GM12878 (cell line): ENCODE results near the gene DDX31. TPM values are rescaled to one million over a fixed set of nuclear protein-coding genes. Genes with fewer than 3 reads are reported as not detected.

ENCODE experiments used
- ELK1 ChIP-seq: IDR thresholded peaks from 2 replicates; pipeline ENCODE4 v1.6.1; 2012; ENCODE audit warnings: low read depth, low read length, improper control_type of control experiment
- GATAD2B ChIP-seq: fragments of 450-650 bp; conservative IDR thresholded peaks from 2 replicates; pipeline ENCODE4 v1.6.1; 2017; ENCODE audit warnings: low read depth, mild to moderate bottlenecking, moderate library complexity
- JUND ChIP-seq: IDR thresholded peaks from 2 replicates; pipeline ENCODE4 v1.6.1; 2012; ENCODE audit warnings: low read depth, mild to moderate bottlenecking, low read length, improper control_type of control experiment, moderate library complexity
- SMAD1 ChIP-seq: fragments of 450-650 bp; IDR thresholded peaks from 2 replicates; pipeline ENCODE4 v1.6.1; 2018; ENCODE audit warnings: mild to moderate bottlenecking, low read depth; ENCODE audit not compliant: partially characterized antibody
- ZBTB4 ChIP-seq: fragments of 450-650 bp; formaldehyde crosslinking; IDR thresholded peaks from 2 replicates; pipeline ENCODE4 v1.4.0; 2022; ENCODE audit warnings: mild to moderate bottlenecking, moderate library complexity
- polyA plus RNA-seq, 11 experiments: library from polyadenylated mRNA; depleted of rRNA in 4 of 11; unstranded in 6 of 11; stranded (reverse) in 5 of 11; fragments of >200 nt; fragmentation: Nextera tagmentation in 4 of 11; fragmentation: Illumina TruSeq in 1 of 11; extraction: Ambion mirVana in 4 of 11; extraction: Trizol in 1 of 11; gene quantifications; 1 replicate in 1 of 11; 2 replicates in 10 of 11; pipeline versions ENCODE4 v1.2.1 to v1.2.3, GENCODE V29; 2011 to 2016; ENCODE audit warnings: inconsistent platforms in 2 of 11, missing spikeins in 2 of 11, low read depth in 1 of 11
- total RNA-seq, 4 experiments: library from RNA; depleted of rRNA in 3 of 4; stranded (reverse); fragments of >200 nt in 3 of 4; fragmentation: Illumina TruSeq in 1 of 4; extraction: Trizol in 1 of 4; gene quantifications; 2 replicates each; pipeline versions ENCODE4 v1.2.1 to v1.2.3, GENCODE V29; 2013 to 2021
- TF ChIP-seq, protein P1 (sequence below): fragments of 450-650 bp; formaldehyde crosslinking; IDR thresholded peaks from 2 replicates; pipeline ENCODE4 v1.4.0; 2020; ENCODE audit warnings: mild to moderate bottlenecking, moderate library complexity

DDX31 gene
- total and polyA plus RNA-seq, 10 of the 15 experiments (the other 5 are each of a cell fraction or from before 2014, with no cell fraction given) = 12.1 to 30.8 (median 20.8) TPM

DNA sequence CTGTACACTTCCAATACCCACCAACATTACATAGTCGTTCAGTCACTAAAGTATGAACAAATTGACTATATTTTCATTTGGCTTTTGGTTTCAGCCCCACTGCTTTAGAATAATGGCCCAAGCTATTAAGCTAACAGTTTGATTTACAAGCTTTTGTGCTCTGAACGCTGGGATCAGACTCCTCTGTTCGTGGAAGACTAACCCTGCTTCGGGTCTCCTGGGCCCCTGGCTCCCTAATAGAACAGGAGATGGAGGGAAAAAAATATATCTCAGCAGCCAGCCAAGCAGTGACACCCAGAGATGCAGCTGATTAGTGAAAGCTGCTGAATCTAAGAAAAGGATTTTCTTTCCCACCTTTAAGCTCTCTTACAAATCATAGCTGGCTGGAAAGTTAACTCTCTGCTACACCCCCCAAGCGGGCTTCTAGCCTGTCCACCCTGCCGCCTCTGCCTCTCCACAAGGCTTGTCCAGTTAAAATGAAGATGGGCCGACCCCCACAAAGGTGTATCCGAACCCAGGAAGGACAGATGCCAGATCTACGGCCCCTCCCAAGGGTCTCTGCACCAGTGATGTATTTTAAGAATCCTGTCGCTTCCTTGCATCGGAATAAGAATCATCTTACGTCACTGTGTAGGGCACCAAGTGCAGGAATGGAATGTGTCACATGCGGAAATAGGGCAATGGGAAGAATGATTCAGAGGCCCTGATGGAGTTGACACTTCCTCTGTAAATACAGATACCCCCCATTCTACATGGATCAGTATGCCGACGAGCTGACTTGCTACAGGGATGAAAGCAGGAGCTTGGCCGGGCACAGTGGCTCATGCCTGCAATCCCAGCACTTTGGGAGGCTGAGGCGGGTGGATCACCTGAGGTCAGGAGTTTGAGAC, 120.8 kb downstream of the DDX31 start (continued):
- TF ChIP-seq, protein P1, sequence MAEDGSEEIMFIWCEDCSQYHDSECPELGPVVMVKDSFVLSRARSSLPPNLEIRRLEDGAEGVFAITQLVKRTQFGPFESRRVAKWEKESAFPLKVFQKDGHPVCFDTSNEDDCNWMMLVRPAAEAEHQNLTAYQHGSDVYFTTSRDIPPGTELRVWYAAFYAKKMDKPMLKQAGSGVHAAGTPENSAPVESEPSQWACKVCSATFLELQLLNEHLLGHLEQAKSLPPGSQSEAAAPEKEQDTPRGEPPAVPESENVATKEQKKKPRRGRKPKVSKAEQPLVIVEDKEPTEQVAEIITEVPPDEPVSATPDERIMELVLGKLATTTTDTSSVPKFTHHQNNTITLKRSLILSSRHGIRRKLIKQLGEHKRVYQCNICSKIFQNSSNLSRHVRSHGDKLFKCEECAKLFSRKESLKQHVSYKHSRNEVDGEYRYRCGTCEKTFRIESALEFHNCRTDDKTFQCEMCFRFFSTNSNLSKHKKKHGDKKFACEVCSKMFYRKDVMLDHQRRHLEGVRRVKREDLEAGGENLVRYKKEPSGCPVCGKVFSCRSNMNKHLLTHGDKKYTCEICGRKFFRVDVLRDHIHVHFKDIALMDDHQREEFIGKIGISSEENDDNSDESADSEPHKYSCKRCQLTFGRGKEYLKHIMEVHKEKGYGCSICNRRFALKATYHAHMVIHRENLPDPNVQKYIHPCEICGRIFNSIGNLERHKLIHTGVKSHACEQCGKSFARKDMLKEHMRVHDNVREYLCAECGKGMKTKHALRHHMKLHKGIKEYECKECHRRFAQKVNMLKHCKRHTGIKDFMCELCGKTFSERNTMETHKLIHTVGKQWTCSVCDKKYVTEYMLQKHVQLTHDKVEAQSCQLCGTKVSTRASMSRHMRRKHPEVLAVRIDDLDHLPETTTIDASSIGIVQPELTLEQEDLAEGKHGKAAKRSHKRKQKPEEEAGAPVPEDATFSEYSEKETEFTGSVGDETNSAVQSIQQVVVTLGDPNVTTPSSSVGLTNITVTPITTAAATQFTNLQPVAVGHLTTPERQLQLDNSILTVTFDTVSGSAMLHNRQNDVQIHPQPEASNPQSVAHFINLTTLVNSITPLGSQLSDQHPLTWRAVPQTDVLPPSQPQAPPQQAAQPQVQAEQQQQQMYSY = no peak
- TF ChIP-seq ZBTB4 (no peak), SMAD1 (no peak), GATAD2B (no peak), ELK1 (no peak), JUND (no peak)
